HEK293 (cell line): Measurements from ENCODE around the gene ELMO1.

Source experiments
- CTCF ChIA-PET: fragments of 350-600 bp; formaldehyde crosslinking; extraction: SDS; loops from one replicate; lab custom pipeline; 2021; ENCODE audit warnings: antibody characterized with exemption; lab: Yijun Ruan, JAX
- POLR2A ChIA-PET: fragments of 300-600 bp; formaldehyde crosslinking; extraction: SDS; loops from one replicate; lab custom pipeline; 2020; ENCODE audit warnings: antibody characterized with exemption, inconsistent platforms; lab: Yijun Ruan, JAX
- H3K27ac ChIP-seq: fragments of 200-500 bp; sonication (Bioruptor generic); 2 replicates; pipeline ENCODE4 v1.5.1; 2014; ENCODE audit warnings: low read depth, low read length, control low read depth, inconsistent platforms; ENCODE audit errors: extremely low read depth
- H3K36me3 ChIP-seq, 2 experiments: fragments of 200-500 bp in 1 of 2; sonication (Bioruptor generic) in 1 of 2; 1 replicate in 1 of 2; 2 replicates in 1 of 2; pipeline ENCODE4 v1.5.1; 2014 to 2017; ENCODE audit warnings: inconsistent platforms in 2 of 2, low read length in 2 of 2; ENCODE audit not compliant: control insufficient read depth in 2 of 2, insufficient read depth in 1 of 2
- H3K4me1 ChIP-seq: fragments of 200-500 bp; sonication (Bioruptor generic); 2 replicates; pipeline ENCODE4 v1.5.1; 2014; ENCODE audit warnings: mild to moderate bottlenecking, low read length, inconsistent platforms; ENCODE audit not compliant: control insufficient read depth, insufficient read depth
- H3K4me3 ChIP-seq: 2 replicates; pipeline ENCODE4 v1.5.1; 2011; ENCODE audit warnings: low read depth, mild to moderate bottlenecking, control low read depth, low read length, moderate library complexity
- H3K9me3 ChIP-seq: fragments of 200-500 bp; sonication (Bioruptor generic); 2 replicates; pipeline ENCODE4 v1.5.1; 2014; ENCODE audit warnings: low read depth, low read length, inconsistent platforms; ENCODE audit not compliant: control insufficient read depth, insufficient read depth
- KLF1 ChIP-seq: fragments of 450-650 bp; formaldehyde crosslinking; IDR thresholded peaks from 2 replicates; pipeline ENCODE4 v1.5.1; 2016; ENCODE audit warnings: missing biosample characterization, missing genetic modification characterization
- MEIS1 ChIP-seq: sonication (generic); formaldehyde crosslinking; IDR thresholded peaks from 2 replicates; pipeline ENCODE4 v1.8.1; 2022; ENCODE audit warnings: missing genetic modification reagents, mild to moderate bottlenecking, borderline replicate concordance
- OSR2 ChIP-seq: fragments of 450-650 bp; formaldehyde crosslinking; IDR thresholded peaks from 2 replicates; pipeline ENCODE4 v1.5.1; 2016; ENCODE audit warnings: missing biosample characterization, missing genetic modification characterization
- PRDM4 ChIP-seq: fragments of 450-650 bp; formaldehyde crosslinking; IDR thresholded peaks from 2 replicates; pipeline ENCODE4 v1.5.1; 2017; ENCODE audit warnings: missing biosample characterization, missing genetic modification characterization
- REPIN1 ChIP-seq: fragments of 450-650 bp; formaldehyde crosslinking; IDR thresholded peaks from 2 replicates; pipeline ENCODE4 v1.5.1; 2017; ENCODE audit warnings: missing biosample characterization, missing genetic modification characterization, low read depth
- SCRT2 ChIP-seq: fragments of 450-650 bp; formaldehyde crosslinking; IDR thresholded peaks from 2 replicates; pipeline ENCODE4 v1.5.1; 2016; ENCODE audit warnings: missing biosample characterization, missing genetic modification characterization
- ZBTB7A ChIP-seq: fragments of 450-650 bp; formaldehyde crosslinking; IDR thresholded peaks from 2 replicates; pipeline ENCODE4 v1.5.1; 2016; ENCODE audit warnings: low read depth, missing biosample characterization, missing genetic modification characterization
- ZNF140 ChIP-seq: fragments of 450-650 bp; formaldehyde crosslinking; IDR thresholded peaks from 2 replicates; pipeline ENCODE4 v1.5.1; 2016; ENCODE audit warnings: missing biosample characterization, missing genetic modification characterization
- ZNF18 ChIP-seq: fragments of 450-650 bp; formaldehyde crosslinking; IDR thresholded peaks from 2 replicates; pipeline ENCODE4 v1.5.1; 2016; ENCODE audit warnings: missing biosample characterization, missing genetic modification characterization
- ZNF24 ChIP-seq: fragments of 450-650 bp; formaldehyde crosslinking; IDR thresholded peaks from 2 replicates; pipeline ENCODE4 v1.5.1; 2016; ENCODE audit warnings: missing biosample characterization, missing genetic modification characterization
- ZNF266 ChIP-seq: fragments of 450-650 bp; formaldehyde crosslinking; IDR thresholded peaks from 2 replicates; pipeline ENCODE4 v1.5.1; 2016; ENCODE audit warnings: missing biosample characterization, missing genetic modification characterization, low read depth
- ZNF302 ChIP-seq: fragments of 450-650 bp; formaldehyde crosslinking; IDR thresholded peaks from 2 replicates; pipeline ENCODE4 v1.5.1; 2016; ENCODE audit warnings: missing biosample characterization, missing genetic modification characterization, low read depth
- ZNF311 ChIP-seq: fragments of 450-650 bp; formaldehyde crosslinking; IDR thresholded peaks from 2 replicates; pipeline ENCODE4 v1.5.1; 2017; ENCODE audit warnings: missing biosample characterization, missing genetic modification characterization, borderline replicate concordance
- ZNF433 ChIP-seq: fragments of 450-650 bp; formaldehyde crosslinking; IDR thresholded peaks from 2 replicates; pipeline ENCODE4 v1.5.1; 2016; ENCODE audit warnings: missing biosample characterization, missing genetic modification characterization, low read depth
- ZNF513 ChIP-seq: fragments of 450-650 bp; IDR thresholded peaks from 2 replicates; pipeline ENCODE4 v1.5.1; 2018; ENCODE audit warnings: missing biosample characterization, missing genetic modification characterization
- ZNF560 ChIP-seq: fragments of 450-650 bp; formaldehyde crosslinking; IDR thresholded peaks from 2 replicates; pipeline ENCODE4 v1.5.1; 2017; ENCODE audit warnings: missing biosample characterization, missing genetic modification characterization, borderline replicate concordance
- ZNF561 ChIP-seq: fragments of 450-650 bp; IDR thresholded peaks from 2 replicates; pipeline ENCODE4 v1.5.1; 2018; ENCODE audit warnings: missing biosample characterization, missing genetic modification characterization, borderline replicate concordance
- ZNF645 ChIP-seq: fragments of 450-650 bp; formaldehyde crosslinking; IDR thresholded peaks from 2 replicates; pipeline ENCODE4; 2016; ENCODE audit warnings: missing biosample characterization, missing genetic modification characterization
- ZNF777 ChIP-seq: fragments of 450-650 bp; formaldehyde crosslinking; IDR thresholded peaks from 2 replicates; pipeline ENCODE4 v1.5.1; 2017; ENCODE audit warnings: missing biosample characterization, missing genetic modification characterization, borderline replicate concordance

ELMO1 gene

GRCh38 chr7:37028909-37029440 is 419.7 kb downstream of the ELMO1 start:
- CTCF ChIA-PET = interaction anchor here (1.9 kb wide), 1 partner anchor 154 kb away, joined by 13 read pairs; no protein-coding TSS in a partner anchor

More at GRCh38 chr7:37028909-37029440, 419.7 kb downstream of the ELMO1 start:
- TF ChIP-seq PRDM4 (tag by site-specific recombination) (no peak), ZNF266 (tag by site-specific recombination) (no peak), KLF1 (no peak), ZNF561 (tag by site-specific recombination) (no peak), ZNF302 (tag by site-specific recombination) (no peak), OSR2 (tag by site-specific recombination) (no peak), ZNF645 (tag by site-specific recombination) (no peak), ZNF777 (no peak), ZNF560 (tag by site-specific recombination) (no peak), ZNF513 (tag by site-specific recombination) (no peak), ZNF140 (tag by site-specific recombination) (no peak), MEIS1 (CRISPR knock-in tag) (no peak), REPIN1 (no peak), ZNF18 (tag by site-specific recombination) (no peak), ZNF24 (tag by site-specific recombination) (no peak), ZNF311 (no peak), ZBTB7A (tag by site-specific recombination) (no peak), ZNF433 (no peak), SCRT2 (tag by site-specific recombination) (no peak)
- POLR2A ChIA-PET = no interaction called here
- no peak overlapping the region for H3K27ac ChIP-seq
- H3K36me3 ChIP-seq = no peaks in the 10 kb centered on the region
- H3K4me3 ChIP-seq = no peak overlapping the region
- no peaks in the 10 kb centered on the region for H3K9me3 ChIP-seq
- H3K4me1 ChIP-seq = peaks cover 8% of the 10 kb centered on the region
